Heart right ventricle (tissue), 16 donors: ENCODE results near the gene OR10S1. TPM values are rescaled to one million over a fixed set of nuclear protein-coding genes. Genes with fewer than 3 reads are reported as not detected.

Experiments
- ATAC-seq, 8 donors: fragments of 200-7000 bp; cut with Tn5 transposase; one replicate each; pipeline ENCODE4 v1.9.1; 2020; ENCODE audit warnings: mild to moderate bottlenecking in 8 of 8, moderate library complexity in 8 of 8, moderate number of reproducible peaks in 1 of 8
- DNase-seq, 2 donors: peaks; one replicate each; pipeline ENCODE4 v3.0.0-alpha.2; 2020
- H3K27ac ChIP-seq, 10 donors: fragments of 200-600 bp; sonication (generic) in 2 of 10; one replicate each; pipeline versions ENCODE4 v1.5.0 to v1.8.0; 2020 to 2022; ENCODE audit warnings: mild to moderate bottlenecking in 3 of 10
- H3K27me3 ChIP-seq, 7 donors: fragments of 200-600 bp; one replicate each; pipeline ENCODE4 v1.8.0; 2021 to 2022; ENCODE audit warnings: mild to moderate bottlenecking in 2 of 7
- H3K36me3 ChIP-seq, 9 donors: fragments of 200-600 bp; sonication (generic) in 1 of 9; one replicate each; pipeline versions ENCODE4 v1.5.0 to v1.8.0; 2020 to 2022; ENCODE audit warnings: mild to moderate bottlenecking in 2 of 9
- H3K4me1 ChIP-seq, 9 donors: fragments of 200-600 bp; sonication (generic) in 1 of 9; one replicate each; pipeline versions ENCODE4 v1.5.0 to v1.8.0; 2020 to 2022; ENCODE audit warnings: mild to moderate bottlenecking in 4 of 9
- H3K4me3 ChIP-seq, 10 donors: fragments of 200-600 bp; sonication (generic) in 2 of 10; one replicate each; pipeline versions ENCODE4 v1.5.0 to v1.8.0; 2020 to 2022; ENCODE audit warnings: mild to moderate bottlenecking in 7 of 10, moderate library complexity in 2 of 10
- H3K9me3 ChIP-seq, 11 donors: fragments of 200-600 bp in 10 of 11; sonication (generic) in 2 of 11; one replicate each; pipeline versions ENCODE4 v1.5.0 to v1.8.0; 2013 to 2022; ENCODE audit warnings: mild to moderate bottlenecking in 2 of 11, control low read depth in 1 of 11, moderate library complexity in 1 of 11
- WGBS, 2 donors: extraction: QIAGEN DNeasy Blood & Tissue Kit; methylation state at CpG; one replicate each; pipeline ENCODE4 v1.1.7; 2013; ENCODE audit warnings: inconsistent platforms in 1 of 2; 5-methylcytosine and 5-hydroxymethylcytosine counted together
- intact Hi-C, 10 donors: fragments of 100-400 bp; cut with DNase I; formaldehyde crosslinking; loops; one replicate each; pipeline versions ENCODE4 v1.11.1 to v1.14.2; 2022
- polyA plus RNA-seq, 2 donors: library from polyadenylated mRNA; stranded (reverse); fragments of 200-250 nt; gene quantifications; one replicate each; pipeline ENCODE4 v1.2.3, GENCODE V29; 2013
- total RNA-seq, 10 donors: library from RNA; stranded (reverse); fragmentation: NEBNext Ultra II Directional in 3 of 10; extraction: Animal tissue kit (Norgen Biotek cat#: 25700) in 3 of 10; gene quantifications; one replicate each; pipeline versions ENCODE4 v1.2.1 to v1.2.4, GENCODE V29; 2021 to 2023
- TF ChIP-seq, protein P1 (sequence below), 9 donors: fragments of 200-600 bp; sonication (generic) in 2 of 9; IDR thresholded peaks; one replicate each; pipeline versions ENCODE4 v1.5.0 to v1.8.0; 2021 to 2022; ENCODE audit warnings: antibody characterized with exemption in 9 of 9, mild to moderate bottlenecking in 5 of 9, moderate library complexity in 1 of 9
- donor health status: Arrhythmogenic right ventricular cardiomyopathy.
- donor health status: ischemic (EF 13 %, LVEDD 7.1; RV severe dilation, severe dysfunction).
- donor health status: healthy with polysubstance abuse.
- donor health status: DM: no; HTN: yes; CAD: no.
- donor health status: DM: no; HTN: no; CAD: no.
- donor health status: ischemic (EF 25% LVEDD 6.9; RV normal size, moderate dysfunction).
- donor health status: ischemic (EF 25% LVEDD 5.7; RV mildly dilated, moderate dysfunction).
- donor health status: healthy.
- donor health status: DM: yes; HTN: yes; CAD: no.
- donor health status: Ischemic cardiomyopathy.
- donor health status: ischemic (EF 35%, LVEDD 5.7; RV mildly dilated, moderate dysfunction).
- donor health status: nonischemic (EF 11% LVEDD 7.7; RV severe dilation, severe dysfunction).
- donor health status: DM: yes; HTN: yes; CAD: no.
- donor health status: PGD.
- donor health status: ischemic (EF 29% LVEDD 5.4; RV normal size, mild dysfunction).
- donor health status: nonischemic (EF 23%, LVEDD 6.1; RV moderate dilation, normal function).

Gene OR10S1
- total and polyA plus RNA-seq, 12 donors = not detected

DNA sequence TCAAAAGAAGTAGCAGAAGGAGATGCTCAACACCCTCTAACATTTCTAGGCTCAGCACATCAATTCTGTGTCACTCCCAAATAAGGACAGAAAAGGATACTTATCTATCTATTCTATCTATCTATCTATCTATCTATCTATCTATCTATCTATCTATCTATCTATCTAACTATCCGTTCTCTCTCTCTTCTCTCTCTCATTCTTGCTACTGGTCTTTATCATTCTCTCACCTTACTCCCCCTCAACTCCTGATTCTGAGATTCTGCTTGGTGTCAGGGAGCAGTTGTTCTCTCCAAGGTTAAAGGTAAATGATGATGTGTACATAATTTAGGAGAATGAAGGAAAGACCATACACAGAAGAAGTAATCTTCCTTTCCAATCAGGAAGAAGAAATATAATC, 17.5 kb upstream of the OR10S1 start, which contains the start of gene OR10G6:
Gene OR10G6 (minus strand): TSS at position 43 of the 400 bp plus-strand sequence. CDS start 0 bp downstream, at position 43.
- H3K27ac ChIP-seq = no peak within 1 kb of the TSS
- H3K4me1 ChIP-seq = no peaks in the 10 kb centered on the region
- intact Hi-C loops = loop anchor here in 1 of 10 donors (5.0 kb wide), 1 partner anchor 1047 kb away; no protein-coding TSS in a partner anchor
- no peak within 1 kb of the TSS for H3K4me3 ChIP-seq
- H3K27me3 ChIP-seq = no peaks in the 10 kb centered on the region
- H3K9me3 ChIP-seq = no peaks in the 10 kb centered on the region
- WGBS, 2 donors = 75 to 76% methylated on average over 1 of the region's 1 CpG
- ATAC-seq (no peak), DNase-seq (no peak)
- TF ChIP-seq, protein P1, sequence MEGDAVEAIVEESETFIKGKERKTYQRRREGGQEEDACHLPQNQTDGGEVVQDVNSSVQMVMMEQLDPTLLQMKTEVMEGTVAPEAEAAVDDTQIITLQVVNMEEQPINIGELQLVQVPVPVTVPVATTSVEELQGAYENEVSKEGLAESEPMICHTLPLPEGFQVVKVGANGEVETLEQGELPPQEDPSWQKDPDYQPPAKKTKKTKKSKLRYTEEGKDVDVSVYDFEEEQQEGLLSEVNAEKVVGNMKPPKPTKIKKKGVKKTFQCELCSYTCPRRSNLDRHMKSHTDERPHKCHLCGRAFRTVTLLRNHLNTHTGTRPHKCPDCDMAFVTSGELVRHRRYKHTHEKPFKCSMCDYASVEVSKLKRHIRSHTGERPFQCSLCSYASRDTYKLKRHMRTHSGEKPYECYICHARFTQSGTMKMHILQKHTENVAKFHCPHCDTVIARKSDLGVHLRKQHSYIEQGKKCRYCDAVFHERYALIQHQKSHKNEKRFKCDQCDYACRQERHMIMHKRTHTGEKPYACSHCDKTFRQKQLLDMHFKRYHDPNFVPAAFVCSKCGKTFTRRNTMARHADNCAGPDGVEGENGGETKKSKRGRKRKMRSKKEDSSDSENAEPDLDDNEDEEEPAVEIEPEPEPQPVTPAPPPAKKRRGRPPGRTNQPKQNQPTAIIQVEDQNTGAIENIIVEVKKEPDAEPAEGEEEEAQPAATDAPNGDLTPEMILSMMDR (IDR thresholded peaks at IDR 0.05) = no peak
- no peaks in the 10 kb centered on the region for H3K36me3 ChIP-seq

GRCh38 chr11:123979311-123979710, 1.7 kb upstream of the OR10S1 start:
- Histone ChIP-seq H3K27me3 (no peaks in the 10 kb centered on the region), H3K27ac (no peak overlapping the region), H3K4me3 (no peak overlapping the region), H3K9me3 (peaks cover 0 to 14% (median 0%) of the 10 kb centered on the region in 11 donors), H3K36me3 (no peaks in the 10 kb centered on the region), H3K4me1 (no peaks in the 10 kb centered on the region)
- DNase-seq = no peak
- 84 to 85% methylated on average over 5 of the region's 5 CpGs for WGBS, 2 donors
- TF ChIP-seq, protein P1 (IDR thresholded peaks at IDR 0.05) = no peak
- ATAC-seq = no peak
- intact Hi-C loops = no loop called here

DNA sequence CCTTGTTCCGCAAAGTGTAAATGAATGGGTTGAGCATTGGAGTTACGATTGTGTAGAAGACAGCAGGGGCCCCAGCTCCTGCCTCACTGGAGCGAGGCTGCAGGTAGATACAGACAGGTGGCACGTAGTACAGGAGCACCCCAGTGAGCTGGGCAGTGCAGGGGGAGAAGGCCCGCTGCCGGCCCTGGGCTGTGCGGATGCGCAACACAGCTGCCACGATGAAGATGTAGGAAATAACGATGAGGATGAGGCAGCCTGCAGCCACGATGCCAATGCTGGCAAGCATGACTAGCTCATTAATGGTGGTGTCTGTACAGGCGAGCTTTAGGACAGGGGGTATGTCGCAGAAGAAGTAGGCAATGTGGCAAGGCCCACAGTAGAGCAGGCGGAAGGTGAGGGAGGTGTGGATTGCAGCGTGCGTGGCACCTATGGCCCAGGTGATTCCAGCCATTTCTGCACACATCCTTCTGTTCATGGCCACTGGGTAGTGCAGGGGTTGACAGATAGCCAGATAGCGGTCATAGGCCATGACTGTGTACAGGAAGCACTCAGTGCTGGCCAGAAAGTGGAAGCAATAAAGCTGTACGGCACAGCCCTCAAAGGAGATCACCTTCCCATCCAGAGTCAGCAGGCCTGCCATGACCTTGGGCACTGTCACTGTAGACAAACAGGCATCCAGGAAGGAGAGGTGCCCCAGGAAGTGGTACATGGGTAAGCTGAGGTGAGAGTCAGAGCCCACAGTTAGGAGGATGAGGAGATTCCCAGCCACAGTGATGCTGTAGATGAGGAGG, 616 bp downstream of the OR10S1 start:
- no peaks in the 10 kb centered on the region for H3K36me3 ChIP-seq
- no peaks in the 10 kb centered on the region for H3K4me1 ChIP-seq
- H3K9me3 ChIP-seq = peaks cover 0 to 4% (median 0%) of the 10 kb centered on the region in 11 donors
- DNase-seq (no peak), ATAC-seq (no peak)
- 90 to 92% methylated on average over 18 of the region's 18 CpGs for WGBS, 2 donors
- no peak overlapping the region for H3K4me3 ChIP-seq
- H3K27ac ChIP-seq = no peak overlapping the region
- TF ChIP-seq, protein P1 (IDR thresholded peaks at IDR 0.05) = no peak
- no peaks in the 10 kb centered on the region for H3K27me3 ChIP-seq
- intact Hi-C loops = no loop called here

GRCh38 chr11:123973816-123974215, 3.8 kb downstream of the OR10S1 start:
- H3K9me3 ChIP-seq = peaks cover 0 to 12% (median 0%) of the 10 kb centered on the region in 11 donors
- no peak overlapping the region for H3K27ac ChIP-seq
- H3K27me3 ChIP-seq = no peaks in the 10 kb centered on the region
- 49 to 59% methylated on average over 1 of the region's 1 CpG for WGBS, 2 donors
- TF ChIP-seq, protein P1 (IDR thresholded peaks at IDR 0.05) = no peak
- ATAC-seq = no peak
- no peaks in the 10 kb centered on the region for H3K36me3 ChIP-seq
- no peak for DNase-seq
- intact Hi-C loops = no loop called here
- H3K4me1 ChIP-seq = no peaks in the 10 kb centered on the region
- H3K4me3 ChIP-seq = no peak overlapping the region
